Measurements from ENCODE around the gene LRRC2.

The LRRC2 gene

DNA sequence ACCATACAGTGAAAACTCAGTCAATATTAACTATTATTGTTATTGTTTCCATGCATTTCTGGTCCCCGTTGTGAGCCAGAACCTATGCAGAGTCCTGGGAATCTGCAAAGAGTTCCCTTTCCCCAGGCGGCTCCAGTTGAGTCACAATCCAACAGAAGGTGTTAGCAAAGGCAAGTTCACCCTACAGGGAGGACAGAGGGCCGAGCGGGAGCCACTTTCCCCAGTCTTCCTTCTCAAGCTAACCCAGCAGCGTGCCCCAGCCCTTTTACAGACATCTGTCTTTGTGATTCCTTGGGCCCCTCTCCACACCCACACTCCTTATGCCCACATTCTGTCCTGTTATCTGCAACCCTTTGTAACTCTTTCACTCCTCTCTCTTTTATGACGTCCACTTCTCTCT, 88.3 kb downstream of the LRRC2 start:
- no peak for DNase-seq

DNA sequence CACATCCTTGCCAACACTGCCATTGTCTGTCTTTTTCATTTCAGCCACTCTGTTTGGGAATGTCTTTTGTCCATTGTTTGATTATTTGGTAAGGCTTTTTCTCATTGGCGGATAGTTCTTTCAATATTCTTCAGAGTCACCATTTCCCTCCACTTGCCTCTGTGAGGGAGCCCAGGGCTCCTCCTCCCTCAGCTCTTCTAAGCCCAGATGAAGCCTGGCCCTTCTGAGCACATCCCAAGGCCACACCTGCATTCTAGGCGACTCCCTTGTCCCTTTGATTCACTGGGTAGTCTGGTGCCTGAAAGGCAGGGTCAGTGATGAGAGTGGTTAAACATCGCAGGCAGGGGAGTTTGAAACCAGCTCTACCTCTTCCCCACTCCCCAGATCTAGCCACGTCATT, 89.0 kb downstream of the LRRC2 start:
- DNase-seq = no peak

DNA sequence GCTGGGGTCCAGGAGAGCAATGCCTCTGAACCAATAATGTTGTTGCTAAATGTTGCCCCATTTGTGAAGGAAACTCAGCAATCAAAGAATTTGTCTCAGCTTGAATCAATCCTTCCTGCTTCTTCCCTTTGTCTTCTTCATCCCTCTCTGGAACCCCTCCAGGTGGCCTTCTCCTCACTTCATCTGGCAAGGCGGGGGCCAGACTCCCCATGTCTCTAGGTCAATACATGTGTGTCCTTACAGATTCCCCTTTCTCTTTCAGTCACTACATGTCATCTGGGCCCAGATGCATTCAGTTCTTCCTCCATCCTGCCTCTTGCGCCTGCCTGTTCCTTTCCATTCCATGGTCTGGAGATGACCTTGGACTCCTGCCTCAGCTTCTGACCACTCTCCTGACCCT, 93.4 kb downstream of the LRRC2 start:
- no peak for DNase-seq

DNA sequence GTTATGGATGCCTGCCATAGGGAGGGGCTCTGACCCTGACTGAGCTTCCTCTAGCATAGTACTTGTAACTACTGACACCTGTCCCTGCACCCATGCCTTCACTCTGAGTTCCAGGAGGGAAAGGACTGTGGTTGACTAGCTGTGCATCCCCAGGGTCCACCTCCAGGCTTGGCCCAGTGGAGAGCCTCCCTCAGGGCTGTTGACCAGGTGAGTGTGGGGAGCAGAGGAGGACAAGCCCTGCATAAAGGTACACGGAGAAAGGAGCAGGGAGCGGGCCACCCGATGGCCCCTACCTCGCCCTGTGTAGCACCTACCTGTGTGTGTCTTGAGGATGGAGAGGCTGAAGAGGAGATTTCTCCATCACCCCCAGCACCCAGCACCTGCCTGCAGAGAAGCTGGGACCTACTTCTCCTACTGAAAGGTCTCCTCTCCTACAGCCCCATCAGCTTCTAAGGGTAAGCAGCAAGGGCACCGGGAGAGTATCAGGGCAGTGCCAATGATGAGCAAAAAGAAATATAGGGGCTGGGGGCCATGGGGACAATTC, 94.7 kb downstream of the LRRC2 start:
- DNase-seq = no peak

DNA sequence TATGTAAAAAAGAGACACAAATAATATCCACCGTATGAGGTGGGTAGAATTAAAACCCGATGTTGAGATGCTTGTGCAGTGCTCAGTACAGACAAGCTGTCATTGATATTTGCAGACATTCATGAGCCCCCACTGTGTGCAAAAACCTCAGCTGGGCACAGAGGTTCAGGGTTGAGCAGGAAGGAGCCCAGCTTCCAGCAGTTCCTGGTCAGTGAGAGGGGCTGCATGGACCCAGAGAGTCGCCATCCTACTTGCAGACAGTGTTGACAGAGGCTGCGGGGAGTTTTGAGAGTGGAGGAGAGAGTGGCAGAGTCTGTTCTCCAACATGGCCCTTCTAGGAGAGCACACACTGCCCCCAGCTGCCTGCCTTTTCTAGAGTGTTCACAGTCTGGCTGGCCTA, 95.3 kb downstream of the LRRC2 start:
- DNase-seq = no peak

DNA sequence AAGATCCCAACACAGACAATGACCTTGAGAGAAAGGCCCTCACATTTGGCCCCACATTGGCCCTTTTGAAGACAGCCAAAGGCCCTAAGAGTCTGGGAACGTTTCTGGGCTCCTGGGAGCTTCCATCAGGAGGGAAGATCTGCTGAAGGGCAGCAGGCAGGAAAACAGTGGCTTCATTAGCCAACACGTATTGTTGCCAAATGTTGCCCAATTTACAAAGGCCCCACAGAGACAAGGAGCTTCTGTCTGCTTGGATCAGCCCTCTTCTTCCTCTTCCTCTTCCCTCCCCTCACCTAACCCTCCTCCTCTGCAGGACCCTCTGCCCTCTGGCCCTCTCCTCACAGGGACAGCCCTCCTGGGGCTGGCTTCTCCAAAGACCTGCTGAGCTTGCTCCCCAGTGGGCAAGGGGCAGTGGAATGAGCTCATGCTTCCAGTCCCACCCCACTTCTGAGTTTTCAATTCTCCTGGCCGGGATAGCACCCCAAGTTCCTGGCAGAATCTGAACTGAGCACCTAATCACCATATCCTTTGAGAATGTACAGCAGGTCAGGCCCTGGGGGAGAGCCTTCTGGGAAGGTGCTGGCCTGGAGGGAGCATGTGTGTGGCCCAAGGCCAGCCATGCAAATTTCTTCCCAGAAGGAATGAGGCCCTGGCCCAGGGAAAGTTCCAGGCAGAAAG, 96.3 kb downstream of the LRRC2 start:
- no peak for DNase-seq

DNA sequence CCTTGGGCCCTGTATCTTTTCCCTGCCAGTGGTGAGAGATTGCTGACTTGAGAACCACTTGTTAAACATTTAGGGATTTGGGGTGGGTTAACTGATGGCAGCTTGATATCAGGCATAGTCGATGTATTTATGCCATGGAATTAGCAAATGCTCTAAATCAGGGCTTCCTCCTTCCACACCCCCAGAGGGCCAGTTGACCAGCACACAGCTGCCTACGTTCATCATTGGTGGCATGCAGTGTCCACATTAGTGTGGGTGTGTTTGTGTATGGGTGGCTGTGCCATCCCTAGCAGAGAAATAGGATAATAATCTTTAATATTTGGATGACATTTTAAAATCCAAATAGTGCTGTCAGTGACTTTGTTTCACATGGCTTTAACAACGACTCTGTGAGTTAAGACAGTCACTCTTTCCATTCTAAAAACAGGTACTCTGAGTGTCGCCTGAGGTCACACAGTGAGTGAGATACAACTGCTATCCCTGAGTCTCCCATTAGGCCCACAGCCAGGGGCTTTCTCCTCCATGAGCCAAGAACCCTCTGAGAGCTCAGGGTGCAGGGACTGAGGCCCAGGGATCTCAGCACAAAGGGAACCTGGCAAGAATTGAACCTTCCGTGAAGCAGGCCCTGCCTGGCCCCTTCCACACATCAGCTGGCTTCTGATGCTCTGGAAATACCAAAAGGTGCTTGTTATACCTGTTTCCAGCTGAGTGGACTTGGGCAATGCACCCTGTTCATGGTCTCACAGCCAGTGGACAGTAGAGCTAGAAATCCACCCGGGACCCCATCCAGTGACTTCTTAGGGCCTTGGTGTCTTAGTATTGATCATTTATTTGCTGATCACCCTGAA, 97.1 kb downstream of the LRRC2 start:
- DNase-seq = no peak

DNA sequence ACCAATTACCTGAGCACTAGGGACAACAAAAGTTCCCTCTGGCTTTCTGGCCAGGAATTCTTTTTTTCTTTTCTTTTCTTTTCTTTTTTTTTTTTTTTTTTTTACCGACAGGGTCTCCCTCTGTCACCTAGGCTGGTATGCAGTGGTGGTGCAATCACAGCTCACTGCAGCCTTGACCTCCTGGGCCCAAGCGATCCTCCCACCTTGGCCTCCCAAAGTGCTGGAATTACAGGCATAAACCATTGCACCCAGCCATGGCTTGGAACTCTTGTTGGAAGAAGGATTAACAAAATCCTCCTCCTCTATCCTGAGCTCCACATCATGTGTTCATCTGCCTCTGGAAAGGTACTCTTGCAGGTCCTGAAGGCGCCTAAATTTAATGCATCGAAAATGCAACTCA, 98.5 kb downstream of the LRRC2 start:
- DNase-seq = no peak

DNA sequence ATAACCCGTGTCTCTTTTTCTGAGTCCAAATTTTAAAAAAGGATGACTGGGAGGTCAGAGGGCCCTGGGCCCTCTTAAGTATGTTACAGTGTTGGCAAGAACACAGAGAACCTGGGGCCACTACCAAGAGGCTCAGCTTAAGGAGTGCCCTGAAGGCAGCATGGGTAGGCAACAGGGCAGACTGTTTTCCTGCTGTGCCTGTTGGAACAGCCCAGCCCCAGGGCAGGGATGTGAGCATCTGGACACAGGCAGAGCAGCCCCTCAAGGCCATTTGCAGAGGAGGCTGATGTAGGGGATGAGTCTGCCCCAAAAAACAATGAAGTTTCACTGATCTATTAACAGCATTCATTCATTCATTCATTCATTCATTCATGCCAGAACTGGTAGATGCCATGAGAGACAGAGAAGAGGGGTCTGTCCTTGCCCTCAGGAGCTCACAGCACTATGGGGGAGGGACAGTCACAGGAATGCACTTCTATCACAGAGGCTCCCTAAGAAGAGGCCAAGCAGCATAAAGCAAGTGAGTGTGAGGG, 99.2 kb downstream of the LRRC2 start:
- DNase-seq = no peak

DNA sequence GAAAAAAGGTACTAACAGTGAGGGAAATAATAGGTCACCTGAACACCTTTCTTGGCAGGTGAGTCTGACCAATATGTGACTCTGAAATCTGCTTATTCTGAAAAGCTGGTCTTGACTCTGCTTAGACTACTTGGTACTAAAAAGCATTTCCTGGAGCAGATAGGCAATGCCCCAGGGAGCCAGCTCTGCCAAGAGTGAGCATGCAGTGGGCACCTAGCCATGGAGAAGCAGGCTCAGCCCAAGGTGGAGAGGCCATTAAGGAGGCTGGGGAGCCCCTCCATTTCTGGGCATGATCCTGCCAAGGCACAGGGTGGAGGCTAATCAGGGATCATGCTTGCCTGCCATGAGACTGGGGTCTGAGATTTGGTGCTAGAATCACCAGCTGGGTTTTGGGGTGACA, 99.8 kb downstream of the LRRC2 start:
- DNase-seq = no peak

Data from fibroblast of skin of back (primary cell).